HCT116 (cell line): Measurements from ENCODE around the gene SUN5. TPM values are rescaled to one million over a fixed set of nuclear protein-coding genes. Genes with fewer than 3 reads are reported as not detected.

Experiments
- ATAC-seq: fragments of 200-7000 bp; cut with Tn5 transposase; 2 replicates; pipeline ENCODE4 v1.9.1; 2020; ENCODE audit warnings: mild to moderate bottlenecking, moderate library complexity
- BruUV-seq: library from RNA; stranded (reverse); fragments of 400-500 nt; replicated peaks from 2 replicates; lab custom pipeline; 2021; lab: Mats Ljungman, UMichigan
- CTCF ChIA-PET: fragments of 300-600 bp; sonication (Branson Sonifier 250); formaldehyde crosslinking; loops from one replicate; lab custom pipeline; 2021; ENCODE audit warnings: antibody characterized with exemption; lab: Charles Lee
- POLR2A ChIA-PET: fragments of 300-600, 350-600 bp; sonication (Branson Sonifier 250); formaldehyde crosslinking; loops from one replicate; lab custom pipeline; 2021; ENCODE audit warnings: antibody characterized with exemption; lab: Charles Lee
- RAD21 ChIA-PET, 2 experiments: fragments of 300-600 bp; sonication (Branson Sonifier 250); formaldehyde crosslinking; loops; one replicate each; lab custom pipeline; 2023; ENCODE audit warnings: low total read pairs in 2 of 2; ENCODE audit not compliant: uncharacterized antibody in 2 of 2, unreplicated experiment in 2 of 2, low non-redundant PET in 1 of 2; lab: Charles Lee
- DNase-seq: peaks from one replicate; pipeline ENCODE4 v3.0.0-alpha.2; 2010; ENCODE audit warnings: low read depth, low spot score
- H2AFZ ChIP-seq: fragments of 200-600 bp; shearing (Covaris generic), sonication (generic); 2 replicates; pipeline ENCODE4 v1.6.1; 2017; ENCODE audit warnings: low read depth, mixed run types, mixed read lengths, antibody characterized with exemption, low read length; ENCODE audit not compliant: poor library complexity, severe bottlenecking
- H3K27ac ChIP-seq: 2 replicates; pipeline ENCODE4 v1.5.1; 2012; ENCODE audit warnings: low read depth, low read length
- H3K27me3 ChIP-seq: fragments of 200-600 bp; sonication (generic); 2 replicates; pipeline ENCODE4 v1.6.1; 2016; ENCODE audit warnings: mixed run types, low read length, mixed read lengths; ENCODE audit not compliant: insufficient read depth
- H3K36me3 ChIP-seq, 2 experiments: fragments of 200-500 bp in 1 of 2; fragments of 200-600 bp in 1 of 2; sonication (Bioruptor generic) in 1 of 2; sonication (generic) in 1 of 2; 2 replicates each; pipeline versions ENCODE4 v1.5.1 to v1.6.1; 2014 to 2016; ENCODE audit warnings: low read length in 2 of 2, inconsistent platforms in 1 of 2, mixed read lengths in 1 of 2, mixed run types in 1 of 2; ENCODE audit not compliant: insufficient read depth in 2 of 2, control insufficient read depth in 1 of 2
- H3K4me1 ChIP-seq, 2 experiments: fragments of 200-600 bp in 1 of 2; sonication (generic) in 1 of 2; 2 replicates each; pipeline versions ENCODE4 v1.5.1 to v1.6.1; 2012 to 2017; ENCODE audit warnings: low read length in 2 of 2, inconsistent platforms in 1 of 2, mild to moderate bottlenecking in 1 of 2, mixed read lengths in 1 of 2, mixed run types in 1 of 2, moderate library complexity in 1 of 2; ENCODE audit not compliant: insufficient read depth in 2 of 2, control insufficient read depth in 1 of 2
- H3K4me2 ChIP-seq: fragments of 200-600 bp; sonication (generic); 2 replicates; pipeline ENCODE4 v1.6.1; 2017; ENCODE audit warnings: mixed run types, low read length, mixed read lengths
- H3K4me3 ChIP-seq, 2 experiments: fragments of 200-600 bp in 1 of 2; sonication (generic) in 1 of 2; replicated peaks in 1 of 2; 2 replicates each; pipeline ENCODE4 v1.5.1; 2011 to 2016; ENCODE audit warnings: low read length in 2 of 2, control low read depth in 1 of 2, low read depth in 1 of 2, mild to moderate bottlenecking in 1 of 2, mixed read lengths in 1 of 2, mixed run types in 1 of 2
- H3K79me2 ChIP-seq: fragments of 200-600 bp; sonication (generic); 2 replicates; pipeline ENCODE4 v1.6.1; 2017; ENCODE audit warnings: mild to moderate bottlenecking, mixed run types, low read length, moderate library complexity, mixed read lengths; ENCODE audit not compliant: insufficient read depth
- H3K9ac ChIP-seq: fragments of 200-600 bp; sonication (generic); 2 replicates; pipeline ENCODE4 v1.6.1; 2016; ENCODE audit warnings: low read length, mixed read lengths
- H3K9me2 ChIP-seq: fragments of 200-600 bp; sonication (generic), shearing (Covaris generic); 2 replicates; pipeline ENCODE4 v1.6.1; 2017; ENCODE audit warnings: mixed run types, mild to moderate bottlenecking, moderate library complexity; ENCODE audit not compliant: insufficient read depth
- H3K9me3 ChIP-seq, 2 experiments: fragments of 200-500 bp in 1 of 2; fragments of 200-600 bp in 1 of 2; sonication (Bioruptor generic) in 1 of 2; sonication (generic) in 1 of 2; 2 replicates each; pipeline ENCODE4 v1.6.1; 2014 to 2017; ENCODE audit warnings: low read length in 2 of 2, mixed read lengths in 2 of 2, inconsistent platforms in 1 of 2, low read depth in 1 of 2, mild to moderate bottlenecking in 1 of 2, mixed run types in 1 of 2, moderate library complexity in 1 of 2; ENCODE audit not compliant: control insufficient read depth in 1 of 2, insufficient read depth in 1 of 2
- H4K20me1 ChIP-seq: fragments of 200-600 bp; sonication (generic), shearing (Covaris generic); 2 replicates; pipeline ENCODE4 v1.6.1; 2017; ENCODE audit warnings: mixed run types, mild to moderate bottlenecking, moderate library complexity; ENCODE audit not compliant: insufficient read depth
- ATF3 ChIP-seq: IDR thresholded peaks from 2 replicates; pipeline ENCODE4 v1.6.1; 2012
- CEBPB ChIP-seq: IDR thresholded peaks from 2 replicates; pipeline ENCODE4 v1.6.1; 2012; ENCODE audit warnings: low read depth
- CTCF ChIP-seq, 3 experiments: fragments of 200-600 bp in 1 of 3; sonication (generic) in 1 of 3; IDR thresholded peaks in 2 of 3; conservative IDR thresholded peaks in 1 of 3; 2 replicates each; pipeline ENCODE4 v1.5.1; 2012 to 2017; ENCODE audit warnings: low read depth in 2 of 3, low read length in 2 of 3, antibody characterized with exemption in 1 of 3, borderline replicate concordance in 1 of 3, control low read depth in 1 of 3, mild to moderate bottlenecking in 1 of 3, mixed read lengths in 1 of 3, mixed run types in 1 of 3, moderate library complexity in 1 of 3; ENCODE audit not compliant: insufficient read depth in 1 of 3
- EGR1 ChIP-seq: IDR thresholded peaks from 2 replicates; pipeline ENCODE4 v1.6.1; 2012; ENCODE audit warnings: low read depth
- EZH2 ChIP-seq: fragments of 200-600 bp; sonication (generic); IDR thresholded peaks from 2 replicates; pipeline ENCODE4 v1.6.1; 2017; ENCODE audit warnings: antibody characterized with exemption, mixed run types
- FOSL1 ChIP-seq: IDR thresholded peaks from 2 replicates; pipeline ENCODE4 v1.6.1; 2012; ENCODE audit warnings: low read depth
- MAX ChIP-seq: IDR thresholded peaks from 2 replicates; pipeline ENCODE4 v1.6.1; 2012
- POLR2A ChIP-seq: IDR thresholded peaks from 2 replicates; pipeline ENCODE4 v1.7.0; 2011; ENCODE audit warnings: borderline replicate concordance; ENCODE audit not compliant: insufficient read depth, insufficient read length; ENCODE audit errors: extremely low read depth
- RAD21 ChIP-seq: IDR thresholded peaks from 2 replicates; pipeline ENCODE4 v1.6.1; 2012; ENCODE audit warnings: low read depth, mild to moderate bottlenecking
- SP1 ChIP-seq: IDR thresholded peaks from 2 replicates; pipeline ENCODE4 v1.6.1; 2012; ENCODE audit warnings: low read depth
- TCF7L2 ChIP-seq: IDR thresholded peaks from 2 replicates; pipeline ENCODE4 v1.7.0; 2011; ENCODE audit warnings: borderline replicate concordance, inconsistent platforms; ENCODE audit not compliant: insufficient read depth, insufficient read length; ENCODE audit errors: extremely low read depth
- ZBTB33 ChIP-seq: IDR thresholded peaks from 2 replicates; pipeline ENCODE4 v1.6.1; 2011; ENCODE audit warnings: mild to moderate bottlenecking, low read length, moderate library complexity; ENCODE audit not compliant: insufficient replicate concordance; ENCODE audit errors: extremely low read depth
- intact Hi-C: fragments of 100-400 bp; cut with micrococcal nuclease; formaldehyde crosslinking; loops from 2 replicates; pipeline ENCODE4 v1.10.0; 2022
- total RNA-seq: library from RNA; stranded (reverse); gene quantifications from one replicate; pipeline ENCODE4 v1.2.1, GENCODE V29; 2021; ENCODE audit not compliant: unreplicated experiment

Gene SUN5
- total RNA-seq, 1 experiment from 2014 or later, result not detected

GRCh38 chr20:33026779-33027759, 22.8 kb upstream of the SUN5 start:
- CTCF ChIA-PET, result no interaction called here
- no peak overlapping the region for H3K9ac ChIP-seq
- H3K4me1 ChIP-seq, result no peaks in the 10 kb centered on the region
- no peaks in the 10 kb centered on the region for H4K20me1 ChIP-seq
- no peaks in the 10 kb centered on the region for H3K36me3 ChIP-seq
- H3K9me2 ChIP-seq, result no peaks in the 10 kb centered on the region
- intact Hi-C loops, result no loop called here
- H3K4me3 ChIP-seq, result no peak overlapping the region
- RAD21 ChIA-PET, result no interaction called here
- H3K4me2 ChIP-seq, result no peak overlapping the region
- H3K9me3 ChIP-seq, result no peaks in the 10 kb centered on the region; a peak in 1 of 4 replicates
- TF ChIP-seq EGR1 (no peak), SP1 (no peak), CEBPB (no peak), EZH2 (no peak)
- TF ChIP-seq, all 23 proteins: peak for 0
- no peak overlapping the region for H3K27ac ChIP-seq
- no peak for DNase-seq
- ATAC-seq, result no peak
- no TSS peak for BruUV-seq
- H3K27me3 ChIP-seq, result peaks cover 29% of the 10 kb centered on the region; the same call in 1 of the 2 replicates
- POLR2A ChIA-PET, result no interaction called here
- H2AFZ ChIP-seq, result no peak overlapping the region
- H3K79me2 ChIP-seq, result no peaks in the 10 kb centered on the region

GRCh38 chr20:33026072-33026778, 22.0 kb upstream of the SUN5 start:
- ChIA-PET RAD21 (no interaction called here), CTCF (no interaction called here), POLR2A (no interaction called here)
- Histone ChIP-seq H3K4me2 (no peak overlapping the region), H3K27me3 (peaks cover 29% of the 10 kb centered on the region; the same call in 1 of the 2 replicates), H3K27ac (no peak overlapping the region), H4K20me1 (no peaks in the 10 kb centered on the region), H3K9me2 (no peaks in the 10 kb centered on the region), H3K79me2 (no peaks in the 10 kb centered on the region), H3K4me3 (no peak overlapping the region), H3K4me1 (no peaks in the 10 kb centered on the region), H3K36me3 (no peaks in the 10 kb centered on the region), H3K9me3 (no peaks in the 10 kb centered on the region; a peak in 1 of 4 replicates), H3K9ac (no peak overlapping the region), H2AFZ (no peak overlapping the region)
- DNase-seq (no peak), ATAC-seq (no peak)
- no TSS peak for BruUV-seq
- intact Hi-C loops, result no loop called here
- TF ChIP-seq EGR1, result no peak
- TF ChIP-seq TCF7L2, result no peak
- TF ChIP-seq FOSL1, result no peak
- TF ChIP-seq CTCF (IDR thresholded peaks at IDR 0.05 in 2 of 3, conservative IDR thresholded peaks at IDR 0.05 in 1 of 3; ENCODE audit: borderline replicate concordance in 1 of 3, insufficient read depth in 1 of 3, low read depth in 2 of 3, low read length in 2 of 3), result no peak
- TF ChIP-seq ATF3, result no peak
- TF ChIP-seq RAD21, result no peak
- TF ChIP-seq MAX, result no peak
- TF ChIP-seq POLR2A, result no peak
- no peak for TF ChIP-seq SP1
- TF ChIP-seq ZBTB33, result no peak
